GM19023 (cell line): ENCODE data around the gene MAP3K10.
"Not testable (repeated sequence)": the region's sequence is repeated elsewhere in the genome, so short reads cannot be mapped to it uniquely, and the experiment has no call there.

Experiments
- ATAC-seq: cut with Tn5 transposase; IDR thresholded peaks from one replicate; pipeline ENCODE4 v1.9.1; 2021; ENCODE audit warnings: mild to moderate bottlenecking, moderate library complexity; ENCODE audit not compliant: unreplicated experiment

Gene MAP3K10

GRCh38 chr19:40216777-40217026, 25.5 kb downstream of the MAP3K10 start:
- no peak for ATAC-seq

GRCh38 chr19:40217027-40217810, 26.0 kb downstream of the MAP3K10 start:
- ATAC-seq = no peak

GRCh38 chr19:40217934-40218890, 27.0 kb downstream of the MAP3K10 start, which contains the start of gene TTC9B:
Gene TTC9B (minus strand): TSS chr19:40218384. CDS start chr19:40218381, 3 bp downstream.
- no peak for ATAC-seq

GRCh38 chr19:40219029-40219428, 27.8 kb downstream of the MAP3K10 start:
- not testable (repeated sequence) for ATAC-seq

GRCh38 chr19:40219721-40220276, 28.6 kb downstream of the MAP3K10 start:
- ATAC-seq = no peak

GRCh38 chr19:40220674-40221073, 29.4 kb downstream of the MAP3K10 start:
- ATAC-seq = no peak

GRCh38 chr19:40221858-40222619, 30.8 kb downstream of the MAP3K10 start:
- no peak for ATAC-seq

GRCh38 chr19:40223135-40223822, 32.1 kb downstream of the MAP3K10 start:
- no peak for ATAC-seq

- ATAC-seq = no peak
Measured at GRCh38 chr19:40224342-40225150, 33.3 kb downstream of the MAP3K10 start.

- no peak for ATAC-seq
Measured at GRCh38 chr19:40225440-40226305, 34.4 kb downstream of the MAP3K10 start.

GRCh38 chr19:40228346-40228745, 37.1 kb downstream of the MAP3K10 start:
- ATAC-seq = no peak

- ATAC-seq = no peak
Measured at GRCh38 chr19:40228863-40229262, 37.6 kb downstream of the MAP3K10 start.

GRCh38 chr19:40229484-40229883, 38.3 kb downstream of the MAP3K10 start:
- ATAC-seq = no peak

- ATAC-seq = no peak
Measured at GRCh38 chr19:40229926-40230417, 38.7 kb downstream of the MAP3K10 start.

GRCh38 chr19:40231057-40231456, 39.8 kb downstream of the MAP3K10 start:
- ATAC-seq = no peak

GRCh38 chr19:40231544-40232424, 40.6 kb downstream of the MAP3K10 start:
- ATAC-seq = no peak

GRCh38 chr19:40232479-40232878, 41.3 kb downstream of the MAP3K10 start:
- ATAC-seq = no peak
